HepG2 (cell line): ENCODE results near the gene PAM16. TPM values are rescaled to one million over a fixed set of nuclear protein-coding genes. Genes with fewer than 3 reads are reported as not detected.
A peak's percentile ranks its signal among the peaks of the same experiment; 100 is the strongest.

Experiments
- AGO2 ChIP-seq: fragments of 200-400 bp; formaldehyde crosslinking; optimal IDR thresholded peaks from 2 replicates; pipeline ENCODE3; 2017; ENCODE audit warnings: mild to moderate bottlenecking, low read depth, low read length, moderate library complexity
- CREM ChIP-seq, 2 experiments: sonication (generic) in 1 of 2; formaldehyde crosslinking in 1 of 2; IDR thresholded peaks; 2 replicates each; pipeline versions ENCODE4 v1.4.0 to v1.6.1; 2016 to 2020; ENCODE audit warnings: antibody characterized with exemption in 1 of 2, mild to moderate bottlenecking in 1 of 2, missing genetic modification reagents in 1 of 2
- ELF1 ChIP-seq: sonication (generic); formaldehyde crosslinking; IDR thresholded peaks from 2 replicates; pipeline ENCODE4 v1.4.0; 2020; ENCODE audit warnings: missing genetic modification reagents
- IRF2 ChIP-seq: IDR thresholded peaks from 2 replicates; pipeline ENCODE4 v1.6.1; 2018; ENCODE audit warnings: missing genetic modification reagents, missing compliant biosample characterization
- KDM2A ChIP-seq: sonication (generic); formaldehyde crosslinking; IDR thresholded peaks from 2 replicates; pipeline ENCODE4 v1.4.0; 2020; ENCODE audit warnings: low read depth, missing genetic modification reagents, borderline replicate concordance
- SNAI1 ChIP-seq: sonication (generic); formaldehyde crosslinking; IDR thresholded peaks from 2 replicates; pipeline ENCODE4 v1.5.0; 2020; ENCODE audit warnings: mild to moderate bottlenecking, missing genetic modification reagents, borderline replicate concordance
- ZFX ChIP-seq: sonication (generic); formaldehyde crosslinking; IDR thresholded peaks from 2 replicates; pipeline ENCODE4 v1.4.0; 2020; ENCODE audit warnings: mild to moderate bottlenecking, low read depth, missing genetic modification reagents, moderate library complexity
- ZSCAN9 ChIP-seq: IDR thresholded peaks from 2 replicates; pipeline ENCODE4 v1.6.1; 2016; ENCODE audit warnings: borderline replicate concordance
- polyA plus RNA-seq, 8 experiments: library from polyadenylated mRNA; depleted of rRNA in 3 of 8; stranded (reverse) in 7 of 8; unstranded in 1 of 8; fragments of >200 nt; fragmentation: Illumina TruSeq in 4 of 8; extraction: Trizol in 4 of 8; gene quantifications; 2 replicates each; pipeline versions ENCODE4 v1.2.1 to v1.2.3, GENCODE V29; 2011 to 2016; ENCODE audit warnings: low read depth in 4 of 8, missing spikeins in 1 of 8, mixed read lengths in 1 of 8; ENCODE audit not compliant: insufficient read depth in 1 of 8
- total RNA-seq, 5 experiments: library from RNA; depleted of rRNA; stranded (reverse); fragments of >200 nt; fragmentation: Illumina TruSeq; extraction: Trizol; gene quantifications; 2 replicates each; pipeline ENCODE4 v1.2.3, GENCODE V29; 2016; ENCODE audit warnings: low read depth in 1 of 5
- TF ChIP-seq, protein P1 (sequence below): sonication (generic); formaldehyde crosslinking; IDR thresholded peaks from 2 replicates; pipeline ENCODE4 v1.5.1; 2020; ENCODE audit warnings: missing genetic modification reagents, mild to moderate bottlenecking, borderline replicate concordance
- TF ChIP-seq, protein P2 (sequence below): sonication (generic); formaldehyde crosslinking; IDR thresholded peaks from 2 replicates; pipeline ENCODE4 v1.4.0; 2020; ENCODE audit warnings: missing genetic modification reagents, mild to moderate bottlenecking, borderline replicate concordance
- TF ChIP-seq, protein P3 (sequence below): IDR thresholded peaks from 2 replicates; pipeline ENCODE4 v1.6.1; 2012; ENCODE audit warnings: low read depth, low read length, improper control_type of control experiment
- TF ChIP-seq, protein P4 (sequence below): sonication (generic); formaldehyde crosslinking; IDR thresholded peaks from 2 replicates; pipeline ENCODE4 v1.5.1; 2020; ENCODE audit warnings: missing genetic modification reagents, mild to moderate bottlenecking, borderline replicate concordance

PAM16 gene
- total and polyA plus RNA-seq, 2 of the 13 experiments (the other 11 are each of a cell fraction or from before 2014, with no cell fraction given) = 51.5 to 51.8 TPM

DNA sequence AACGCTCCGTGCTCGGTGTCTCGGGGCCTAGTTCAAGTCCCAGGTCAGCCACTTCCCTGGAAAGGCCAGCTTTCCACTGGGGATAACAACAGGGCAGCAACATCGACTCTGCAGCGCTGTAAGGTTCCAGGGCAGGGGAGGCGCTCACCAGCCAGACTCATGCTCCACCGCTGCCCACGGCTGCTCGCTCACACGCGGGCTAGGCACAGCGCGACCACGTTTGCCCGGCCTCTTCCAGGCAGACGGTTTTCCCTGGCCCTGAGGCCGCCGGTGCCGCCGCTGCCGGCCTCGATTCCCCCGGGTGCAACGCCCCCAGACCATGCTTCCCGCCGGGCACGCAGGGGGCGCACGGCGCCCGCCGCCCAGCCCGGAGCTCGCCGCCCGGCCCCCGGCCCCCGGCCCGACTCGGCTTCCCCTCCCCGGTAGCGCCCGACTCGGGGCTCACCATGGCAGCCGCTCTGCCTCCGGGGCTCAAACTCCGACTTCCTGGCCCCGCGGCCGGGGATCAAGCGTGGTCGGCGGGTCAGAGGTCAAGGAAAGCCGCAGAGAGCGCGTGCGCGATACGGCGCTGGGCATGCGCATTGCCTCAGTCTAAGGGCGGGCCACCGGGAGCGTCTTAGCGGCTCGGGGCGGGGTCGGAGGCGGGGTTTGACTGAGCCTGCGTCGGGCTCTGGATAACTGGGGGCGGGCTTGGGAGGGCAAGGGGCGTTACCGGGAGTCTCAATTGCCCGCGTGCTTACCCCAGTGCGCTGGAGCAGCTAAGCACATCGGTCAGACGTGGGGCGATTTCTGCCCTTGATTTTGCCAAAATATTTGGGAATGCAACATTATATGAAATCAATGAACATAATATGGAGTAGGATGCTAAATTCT is at the start of gene PAM16 (continued):
- TF ChIP-seq, protein P1, sequence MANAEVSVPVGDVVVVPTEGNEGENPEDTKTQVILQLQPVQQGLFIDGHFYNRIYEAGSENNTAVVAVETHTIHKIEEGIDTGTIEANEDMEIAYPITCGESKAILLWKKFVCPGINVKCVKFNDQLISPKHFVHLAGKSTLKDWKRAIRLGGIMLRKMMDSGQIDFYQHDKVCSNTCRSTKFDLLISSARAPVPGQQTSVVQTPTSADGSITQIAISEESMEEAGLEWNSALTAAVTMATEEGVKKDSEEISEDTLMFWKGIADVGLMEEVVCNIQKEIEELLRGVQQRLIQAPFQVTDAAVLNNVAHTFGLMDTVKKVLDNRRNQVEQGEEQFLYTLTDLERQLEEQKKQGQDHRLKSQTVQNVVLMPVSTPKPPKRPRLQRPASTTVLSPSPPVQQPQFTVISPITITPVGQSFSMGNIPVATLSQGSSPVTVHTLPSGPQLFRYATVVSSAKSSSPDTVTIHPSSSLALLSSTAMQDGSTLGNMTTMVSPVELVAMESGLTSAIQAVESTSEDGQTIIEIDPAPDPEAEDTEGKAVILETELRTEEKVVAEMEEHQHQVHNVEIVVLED (CRISPR knock-in tag) = peak; percentile 62; the same call in 1 of the 2 replicates
- peak; percentile 87 for TF ChIP-seq ELF1 (CRISPR knock-in tag)
- TF ChIP-seq ZSCAN9 (CRISPR knock-in tag) = 0 out of 2 replicates have a peak, but pooled peaks have one; percentile 20
- TF ChIP-seq, protein P2, sequence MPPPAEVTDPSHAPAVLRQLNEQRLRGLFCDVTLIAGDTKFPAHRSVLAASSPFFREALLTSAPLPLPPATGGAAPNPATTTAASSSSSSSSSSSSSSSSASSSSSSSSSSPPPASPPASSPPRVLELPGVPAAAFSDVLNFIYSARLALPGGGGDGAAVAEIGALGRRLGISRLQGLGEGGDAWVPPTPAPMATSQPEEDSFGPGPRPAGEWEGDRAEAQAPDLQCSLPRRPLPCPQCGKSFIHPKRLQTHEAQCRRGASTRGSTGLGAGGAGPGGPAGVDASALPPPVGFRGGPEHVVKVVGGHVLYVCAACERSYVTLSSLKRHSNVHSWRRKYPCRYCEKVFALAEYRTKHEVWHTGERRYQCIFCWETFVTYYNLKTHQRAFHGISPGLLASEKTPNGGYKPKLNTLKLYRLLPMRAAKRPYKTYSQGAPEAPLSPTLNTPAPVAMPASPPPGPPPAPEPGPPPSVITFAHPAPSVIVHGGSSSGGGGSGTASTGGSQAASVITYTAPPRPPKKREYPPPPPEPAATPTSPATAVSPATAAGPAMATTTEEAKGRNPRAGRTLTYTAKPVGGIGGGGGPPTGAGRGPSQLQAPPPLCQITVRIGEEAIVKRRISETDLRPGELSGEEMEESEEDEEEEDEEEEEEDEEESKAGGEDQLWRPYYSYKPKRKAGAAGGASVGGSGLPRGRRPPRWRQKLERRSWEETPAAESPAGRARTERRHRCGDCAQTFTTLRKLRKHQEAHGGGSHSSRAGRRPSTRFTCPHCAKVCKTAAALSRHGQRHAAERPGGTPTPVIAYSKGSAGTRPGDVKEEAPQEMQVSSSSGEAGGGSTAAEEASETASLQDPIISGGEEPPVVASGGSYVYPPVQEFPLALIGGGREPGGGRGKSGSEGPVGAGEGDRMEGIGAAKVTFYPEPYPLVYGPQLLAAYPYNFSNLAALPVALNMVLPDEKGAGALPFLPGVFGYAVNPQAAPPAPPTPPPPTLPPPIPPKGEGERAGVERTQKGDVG (CRISPR knock-in tag) = no peak
- TF ChIP-seq CREM (IDR thresholded peaks at IDR 0.05) = 0 out of 2 replicates have a peak, but pooled peaks have one; percentile 34
- no peak for TF ChIP-seq CREM (CRISPR knock-in tag; IDR thresholded peaks at IDR 0.05)
- TF ChIP-seq, protein P3, sequence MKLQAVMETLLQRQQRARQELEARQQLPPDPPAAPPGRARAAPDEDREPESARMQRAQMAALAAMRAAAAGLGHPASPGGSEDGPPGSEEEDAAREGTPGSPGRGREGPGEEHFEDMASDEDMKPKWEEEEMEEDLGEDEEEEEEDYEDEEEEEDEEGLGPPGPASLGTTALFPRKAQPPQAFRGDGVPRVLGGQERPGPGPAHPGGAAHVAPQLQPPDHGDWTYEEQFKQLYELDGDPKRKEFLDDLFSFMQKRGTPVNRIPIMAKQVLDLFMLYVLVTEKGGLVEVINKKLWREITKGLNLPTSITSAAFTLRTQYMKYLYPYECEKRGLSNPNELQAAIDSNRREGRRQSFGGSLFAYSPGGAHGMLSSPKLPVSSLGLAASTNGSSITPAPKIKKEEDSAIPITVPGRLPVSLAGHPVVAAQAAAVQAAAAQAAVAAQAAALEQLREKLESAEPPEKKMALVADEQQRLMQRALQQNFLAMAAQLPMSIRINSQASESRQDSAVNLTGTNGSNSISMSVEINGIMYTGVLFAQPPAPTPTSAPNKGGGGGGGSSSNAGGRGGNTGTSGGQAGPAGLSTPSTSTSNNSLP = no peak
- TF ChIP-seq, protein P4, sequence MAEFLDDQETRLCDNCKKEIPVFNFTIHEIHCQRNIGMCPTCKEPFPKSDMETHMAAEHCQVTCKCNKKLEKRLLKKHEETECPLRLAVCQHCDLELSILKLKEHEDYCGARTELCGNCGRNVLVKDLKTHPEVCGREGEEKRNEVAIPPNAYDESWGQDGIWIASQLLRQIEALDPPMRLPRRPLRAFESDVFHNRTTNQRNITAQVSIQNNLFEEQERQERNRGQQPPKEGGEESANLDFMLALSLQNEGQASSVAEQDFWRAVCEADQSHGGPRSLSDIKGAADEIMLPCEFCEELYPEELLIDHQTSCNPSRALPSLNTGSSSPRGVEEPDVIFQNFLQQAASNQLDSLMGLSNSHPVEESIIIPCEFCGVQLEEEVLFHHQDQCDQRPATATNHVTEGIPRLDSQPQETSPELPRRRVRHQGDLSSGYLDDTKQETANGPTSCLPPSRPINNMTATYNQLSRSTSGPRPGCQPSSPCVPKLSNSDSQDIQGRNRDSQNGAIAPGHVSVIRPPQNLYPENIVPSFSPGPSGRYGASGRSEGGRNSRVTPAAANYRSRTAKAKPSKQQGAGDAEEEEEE (CRISPR knock-in tag) = no peak
- no peak for TF ChIP-seq SNAI1
- TF ChIP-seq KDM2A = peak; percentile 79; the same call in 1 of the 2 replicates
- TF ChIP-seq ZFX (CRISPR knock-in tag) = peak; percentile 71; the same call in 1 of the 2 replicates
- TF ChIP-seq IRF2 (CRISPR knock-in tag) = 0 out of 2 replicates have a peak, but pooled peaks have one; percentile 22
- TF ChIP-seq AGO2 = peak; percentile 81
